ENCODE results near the gene CEND1.

DNA sequence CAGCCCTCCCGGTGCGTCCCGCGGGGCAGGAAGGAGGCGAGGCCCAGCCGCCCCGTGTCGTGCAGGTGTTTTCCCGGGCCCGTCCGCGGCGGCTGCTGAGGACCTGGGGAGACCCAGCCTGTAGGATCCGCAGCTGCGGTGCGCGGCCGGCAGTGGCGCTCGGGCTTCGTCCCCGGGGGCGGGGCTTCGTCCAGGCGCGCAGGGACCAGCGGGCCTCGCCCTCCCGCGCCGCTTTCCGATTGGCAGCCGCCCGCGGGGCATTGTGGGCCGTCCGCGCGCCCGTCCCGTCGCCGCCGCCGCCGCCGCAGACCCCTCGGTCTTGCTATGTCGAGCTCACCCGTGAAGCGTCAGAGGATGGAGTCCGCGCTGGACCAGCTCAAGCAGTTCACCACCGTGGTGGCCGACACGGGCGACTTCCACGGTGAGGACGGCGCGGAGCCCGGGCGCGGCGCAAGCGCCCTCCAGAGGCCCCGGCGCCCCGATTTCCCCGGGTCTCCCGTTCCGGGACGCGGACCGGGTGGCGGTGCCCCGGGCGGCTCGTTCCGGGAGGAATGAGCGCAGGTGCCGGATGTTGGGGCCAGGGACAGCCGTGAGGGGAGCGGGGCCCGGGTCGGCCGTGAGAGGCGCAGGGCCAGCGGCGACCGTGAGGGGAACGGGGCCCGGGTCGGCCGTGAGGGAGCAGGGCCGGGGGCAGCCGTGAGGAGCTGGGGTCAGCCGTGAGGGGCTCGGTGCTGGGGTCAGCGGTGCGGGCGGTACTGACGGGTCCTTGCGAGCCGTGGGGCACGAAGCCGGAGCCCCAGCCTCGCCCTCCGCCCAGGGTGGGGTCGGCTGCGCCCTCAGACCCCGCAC lies 42.5 kb downstream of the CEND1 start, which contains the start of gene TALDO1:
- TF ChIP-seq, protein P1, sequence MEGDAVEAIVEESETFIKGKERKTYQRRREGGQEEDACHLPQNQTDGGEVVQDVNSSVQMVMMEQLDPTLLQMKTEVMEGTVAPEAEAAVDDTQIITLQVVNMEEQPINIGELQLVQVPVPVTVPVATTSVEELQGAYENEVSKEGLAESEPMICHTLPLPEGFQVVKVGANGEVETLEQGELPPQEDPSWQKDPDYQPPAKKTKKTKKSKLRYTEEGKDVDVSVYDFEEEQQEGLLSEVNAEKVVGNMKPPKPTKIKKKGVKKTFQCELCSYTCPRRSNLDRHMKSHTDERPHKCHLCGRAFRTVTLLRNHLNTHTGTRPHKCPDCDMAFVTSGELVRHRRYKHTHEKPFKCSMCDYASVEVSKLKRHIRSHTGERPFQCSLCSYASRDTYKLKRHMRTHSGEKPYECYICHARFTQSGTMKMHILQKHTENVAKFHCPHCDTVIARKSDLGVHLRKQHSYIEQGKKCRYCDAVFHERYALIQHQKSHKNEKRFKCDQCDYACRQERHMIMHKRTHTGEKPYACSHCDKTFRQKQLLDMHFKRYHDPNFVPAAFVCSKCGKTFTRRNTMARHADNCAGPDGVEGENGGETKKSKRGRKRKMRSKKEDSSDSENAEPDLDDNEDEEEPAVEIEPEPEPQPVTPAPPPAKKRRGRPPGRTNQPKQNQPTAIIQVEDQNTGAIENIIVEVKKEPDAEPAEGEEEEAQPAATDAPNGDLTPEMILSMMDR (conservative IDR thresholded peaks at IDR 0.05; ENCODE audit: low read depth, low read length), result peak; percentile 32; the same call in 1 of the 2 replicates
- TF ChIP-seq POLR2A (IDR thresholded peaks at IDR 0.05; ENCODE audit: low read depth, low read length) (peak; percentile 62), RCOR1 (IDR thresholded peaks at IDR 0.05; ENCODE audit: insufficient replicate concordance, low read length) (no peak), RAD21 (IDR thresholded peaks at IDR 0.05; ENCODE audit: low read length) (no peak), MAZ (IDR thresholded peaks at IDR 0.05; ENCODE audit: borderline replicate concordance, low read depth, low read length) (peak; percentile 59; the same call in 1 of the 2 replicates), FOS (IDR thresholded peaks at IDR 0.05; ENCODE audit: low read depth, low read length) (no peak), SMC3 (IDR thresholded peaks at IDR 0.05; ENCODE audit: low read depth, low read length) (no peak), RFX5 (IDR thresholded peaks at IDR 0.05; ENCODE audit: low read depth, low read length) (no peak), MXI1 (IDR thresholded peaks at IDR 0.05; ENCODE audit: borderline replicate concordance, low read depth, low read length) (no peak), NFE2L2 (IDR thresholded peaks at IDR 0.05; ENCODE audit: low read depth, low read length) (no peak), CHD1 (IDR thresholded peaks at IDR 0.05; ENCODE audit: low read depth, low read length) (no peak)
- TF ChIP-seq, protein P2, sequence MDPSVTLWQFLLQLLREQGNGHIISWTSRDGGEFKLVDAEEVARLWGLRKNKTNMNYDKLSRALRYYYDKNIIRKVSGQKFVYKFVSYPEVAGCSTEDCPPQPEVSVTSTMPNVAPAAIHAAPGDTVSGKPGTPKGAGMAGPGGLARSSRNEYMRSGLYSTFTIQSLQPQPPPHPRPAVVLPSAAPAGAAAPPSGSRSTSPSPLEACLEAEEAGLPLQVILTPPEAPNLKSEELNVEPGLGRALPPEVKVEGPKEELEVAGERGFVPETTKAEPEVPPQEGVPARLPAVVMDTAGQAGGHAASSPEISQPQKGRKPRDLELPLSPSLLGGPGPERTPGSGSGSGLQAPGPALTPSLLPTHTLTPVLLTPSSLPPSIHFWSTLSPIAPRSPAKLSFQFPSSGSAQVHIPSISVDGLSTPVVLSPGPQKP (IDR thresholded peaks at IDR 0.05; ENCODE audit: borderline replicate concordance, low read depth, low read length), result no peak
- TF ChIP-seq, protein P3, sequence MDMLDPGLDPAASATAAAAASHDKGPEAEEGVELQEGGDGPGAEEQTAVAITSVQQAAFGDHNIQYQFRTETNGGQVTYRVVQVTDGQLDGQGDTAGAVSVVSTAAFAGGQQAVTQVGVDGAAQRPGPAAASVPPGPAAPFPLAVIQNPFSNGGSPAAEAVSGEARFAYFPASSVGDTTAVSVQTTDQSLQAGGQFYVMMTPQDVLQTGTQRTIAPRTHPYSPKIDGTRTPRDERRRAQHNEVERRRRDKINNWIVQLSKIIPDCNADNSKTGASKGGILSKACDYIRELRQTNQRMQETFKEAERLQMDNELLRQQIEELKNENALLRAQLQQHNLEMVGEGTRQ (IDR thresholded peaks at IDR 0.05; ENCODE audit: low read depth, low read length), result no peak

Data from IMR-90 (cell line).